IMR-90 (cell line): Measurements from ENCODE around the gene FOXO6.

Experiments used
- CHD1 ChIP-seq: IDR thresholded peaks from 2 replicates; pipeline ENCODE4 v1.6.1; 2012; ENCODE audit warnings: low read depth, low read length, improper control_type of control experiment
- CTCF ChIP-seq: conservative IDR thresholded peaks from 2 replicates; pipeline ENCODE4 v1.5.1; 2012; ENCODE audit warnings: mild to moderate bottlenecking, low read depth, low read length, improper control_type of control experiment
- ELK1 ChIP-seq: fragments of 150-350 bp; IDR thresholded peaks from 2 replicates; pipeline ENCODE4 v1.6.1; 2016; ENCODE audit warnings: low read depth, mild to moderate bottlenecking, low read length, moderate library complexity, borderline replicate concordance
- MAZ ChIP-seq: IDR thresholded peaks from 2 replicates; pipeline ENCODE4 v1.6.1; 2012; ENCODE audit warnings: low read depth, mild to moderate bottlenecking, low read length, improper control_type of control experiment, moderate library complexity, borderline replicate concordance
- POLR2A ChIP-seq: IDR thresholded peaks from 2 replicates; pipeline ENCODE4 v1.6.1; 2012; ENCODE audit warnings: mild to moderate bottlenecking, low read depth, low read length
- RAD21 ChIP-seq: IDR thresholded peaks from 2 replicates; pipeline ENCODE4 v1.6.1; 2012; ENCODE audit warnings: low read length, improper control_type of control experiment
- SMC3 ChIP-seq: fragments of 150-350 bp; IDR thresholded peaks from 2 replicates; pipeline ENCODE4 v1.6.1; 2016; ENCODE audit warnings: low read depth, mild to moderate bottlenecking, antibody characterized with exemption, low read length, moderate library complexity
- USF2 ChIP-seq: fragments of 150-350 bp; IDR thresholded peaks from 2 replicates; pipeline ENCODE4 v1.6.1; 2017; ENCODE audit warnings: mild to moderate bottlenecking, antibody characterized with exemption, low read length, low read depth

- TF ChIP-seq POLR2A, result no peak
- TF ChIP-seq SMC3, result no peak
- no peak for TF ChIP-seq CTCF
- no peak for TF ChIP-seq ELK1
- no peak for TF ChIP-seq MAZ
- TF ChIP-seq RAD21, result no peak
- TF ChIP-seq USF2, result no peak
- TF ChIP-seq CHD1, result no peak
These were observed 41.2 kb upstream of the FOXO6 start for GRCh38 chr1:41319807-41320711.
